ENCODE results near the gene VSIG2.
"Not testable (repeated sequence)": the region's sequence is repeated elsewhere in the genome, so short reads cannot be mapped to it uniquely, and the experiment has no call there.

Gene VSIG2

DNA sequence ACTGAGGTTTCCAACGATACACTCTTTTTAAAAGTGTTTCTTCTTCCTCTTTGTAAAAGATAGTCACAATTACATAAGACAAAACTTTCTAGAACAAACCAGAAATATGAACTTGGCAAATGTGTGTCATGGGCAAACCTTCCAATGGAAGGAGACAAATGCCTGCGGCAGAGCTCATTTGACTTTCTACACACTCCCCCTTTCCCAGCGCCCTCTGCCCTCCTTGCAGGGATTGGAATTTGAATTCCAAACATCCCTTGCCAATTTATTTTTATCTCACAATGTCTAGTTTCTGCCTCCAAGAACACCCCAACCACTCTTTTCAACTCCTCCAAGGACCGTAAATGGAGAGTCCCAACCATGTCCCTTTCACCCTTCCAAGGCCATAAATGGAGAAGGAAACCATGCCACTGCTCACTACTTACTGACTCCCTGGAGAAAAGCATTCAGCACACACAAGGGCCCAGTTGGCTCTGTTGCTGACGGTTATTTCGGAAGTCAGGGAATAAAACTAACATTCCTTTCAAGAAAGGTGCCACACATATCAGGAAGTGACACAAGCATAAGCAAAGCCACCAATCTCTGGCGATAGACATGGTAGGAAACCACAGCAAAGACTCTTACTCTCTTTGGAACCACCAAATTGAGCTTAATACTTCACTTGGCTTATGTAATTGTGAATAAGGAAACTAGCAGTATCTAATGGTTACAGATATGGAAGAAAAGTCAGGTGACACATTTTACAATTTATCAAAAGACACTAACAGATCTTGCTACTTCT lies 25.0 kb upstream of the VSIG2 start:
- no peak for DNase-seq
- no peaks in the 10 kb centered on the region for H3K9me3 ChIP-seq (ENCODE audit: insufficient read depth, low read length, severe bottlenecking)
- no peak for TF ChIP-seq EZH2 (IDR thresholded peaks at IDR 0.05; ENCODE audit: borderline replicate concordance, low read depth, low read length, severe bottlenecking)
- TF ChIP-seq CTCF (IDR thresholded peaks at IDR 0.05; ENCODE audit: borderline replicate concordance, extremely low read depth, low read length, poor library complexity, severe bottlenecking), result no peak
- H3K4me3 ChIP-seq (ENCODE audit: low read depth in 1 of 2, low read length in 2 of 2), result no peak overlapping the region
- H3K79me2 ChIP-seq (ENCODE audit: insufficient read depth, low read length), result no peaks in the 10 kb centered on the region
- H4K20me1 ChIP-seq (ENCODE audit: insufficient read depth, low read length), result no peaks in the 10 kb centered on the region
- H3K4me2 ChIP-seq (ENCODE audit: insufficient read depth, low read length), result no peak overlapping the region
- H3K4me1 ChIP-seq (ENCODE audit: insufficient read depth, low read length), result no peaks in the 10 kb centered on the region
- H3K36me3 ChIP-seq (ENCODE audit: insufficient read depth, low read length), result no peaks in the 10 kb centered on the region; the same call in 1 of the 2 replicates
- no peak overlapping the region for H3K27ac ChIP-seq (ENCODE audit: low read length)
- no peaks in the 10 kb centered on the region for H3K27me3 ChIP-seq (ENCODE audit: insufficient read depth, low read length, poor library complexity)
- no peak overlapping the region for H2AFZ ChIP-seq (ENCODE audit: low read depth, low read length)
- H3K9ac ChIP-seq (ENCODE audit: low read depth, low read length), result no peak overlapping the region
- ATAC-seq (ENCODE audit: insufficient read depth, low read depth), result no peak

- H3K79me2 ChIP-seq (ENCODE audit: insufficient read depth, low read length); DNase-seq; ATAC-seq (ENCODE audit: insufficient read depth, low read depth); H3K27ac ChIP-seq (ENCODE audit: low read length); H4K20me1 ChIP-seq (ENCODE audit: insufficient read depth, low read length); H3K4me1 ChIP-seq (ENCODE audit: insufficient read depth, low read length); H3K4me3 ChIP-seq (ENCODE audit: low read depth in 1 of 2, low read length in 2 of 2); H3K9ac ChIP-seq (ENCODE audit: low read depth, low read length); H2AFZ ChIP-seq (ENCODE audit: low read depth, low read length); H3K4me2 ChIP-seq (ENCODE audit: insufficient read depth, low read length); H3K9me3 ChIP-seq (ENCODE audit: insufficient read depth, low read length, severe bottlenecking); H3K27me3 ChIP-seq (ENCODE audit: insufficient read depth, low read length, poor library complexity): not testable (repeated sequence)
- H3K36me3 ChIP-seq (ENCODE audit: insufficient read depth, low read length), result peaks cover 23% of the 10 kb centered on the region; the same call in 1 of the 2 replicates
These were observed 18.9 kb upstream of the VSIG2 start for GRCh38 chr11:124770959-124771358.

DNA sequence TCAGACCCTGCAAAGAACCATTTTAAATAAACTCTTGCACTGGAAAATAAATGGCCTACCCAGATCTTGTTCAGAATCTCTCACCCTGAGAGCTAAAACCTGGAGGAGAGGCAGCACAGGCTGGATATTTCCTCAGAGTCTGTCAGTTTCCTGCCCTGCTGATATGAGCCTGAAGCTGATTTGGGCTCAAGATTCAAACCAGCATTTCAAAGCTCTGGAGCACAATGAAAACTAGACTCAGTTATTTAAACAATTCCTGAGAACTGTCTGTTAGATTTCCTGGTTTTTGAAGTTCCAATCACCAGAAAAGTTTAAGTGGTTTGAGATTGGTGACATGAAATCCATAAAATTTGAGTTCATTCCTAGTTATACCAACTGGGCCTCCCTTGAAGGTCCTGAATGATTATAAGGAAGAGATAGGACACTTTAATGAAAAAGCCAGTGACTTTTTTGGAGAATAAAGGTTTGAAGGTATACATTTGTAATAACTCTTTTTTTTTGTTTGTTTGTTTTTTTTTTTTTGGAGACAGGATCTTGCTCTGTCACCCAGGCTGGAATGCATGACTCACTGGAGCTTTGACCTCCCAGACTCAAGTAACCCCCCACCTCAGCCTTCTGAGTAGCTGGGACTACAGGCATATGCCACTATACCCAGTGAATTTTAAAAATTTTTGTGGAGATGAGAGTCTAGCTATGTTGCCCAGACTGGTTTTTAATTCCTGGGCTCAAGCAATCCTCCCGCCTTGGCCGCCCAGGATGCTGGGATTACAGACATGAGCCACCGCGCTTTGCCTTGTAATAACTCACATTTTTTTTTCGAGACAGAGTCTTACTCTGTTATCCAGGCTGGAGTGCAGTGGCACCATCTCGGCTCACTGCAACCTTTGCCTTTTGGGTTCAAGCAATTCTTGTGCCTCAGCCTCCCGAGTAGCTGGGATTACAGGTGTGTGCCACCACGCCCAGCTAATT lies 18.0 kb upstream of the VSIG2 start:
- H3K79me2 ChIP-seq (ENCODE audit: insufficient read depth, low read length), result no peaks in the 10 kb centered on the region
- H3K27ac ChIP-seq (ENCODE audit: low read length), result no peak overlapping the region
- H3K36me3 ChIP-seq (ENCODE audit: insufficient read depth, low read length), result peaks cover 23% of the 10 kb centered on the region; the same call in 1 of the 2 replicates

More for the DNA sequence above, 18.0 kb upstream of the VSIG2 start:
- TF ChIP-seq CTCF (IDR thresholded peaks at IDR 0.05; ENCODE audit: borderline replicate concordance, extremely low read depth, low read length, poor library complexity, severe bottlenecking) (no peak), EZH2 (IDR thresholded peaks at IDR 0.05; ENCODE audit: borderline replicate concordance, low read depth, low read length, severe bottlenecking) (no peak)
- Histone ChIP-seq H3K4me1 (ENCODE audit: insufficient read depth, low read length) (no peaks in the 10 kb centered on the region), H2AFZ (ENCODE audit: low read depth, low read length) (no peak overlapping the region), H3K4me3 (ENCODE audit: low read depth in 1 of 2, low read length in 2 of 2) (no peak overlapping the region), H4K20me1 (ENCODE audit: insufficient read depth, low read length) (no peaks in the 10 kb centered on the region), H3K9me3 (ENCODE audit: insufficient read depth, low read length, severe bottlenecking) (no peaks in the 10 kb centered on the region), H3K4me2 (ENCODE audit: insufficient read depth, low read length) (no peak overlapping the region), H3K27me3 (ENCODE audit: insufficient read depth, low read length, poor library complexity) (no peaks in the 10 kb centered on the region), H3K9ac (ENCODE audit: low read depth, low read length) (no peak overlapping the region)
- DNase-seq (no peak), ATAC-seq (ENCODE audit: insufficient read depth, low read depth) (no peak)

All from DND-41 (cell line).